Measurements from ENCODE around the gene AMIGO1. TPM values are rescaled to one million over a fixed set of nuclear protein-coding genes. Genes with fewer than 3 reads are reported as not detected.

The AMIGO1 gene
- total RNA-seq, 1 experiment from 2014 or later, result 1.5 TPM

DNA sequence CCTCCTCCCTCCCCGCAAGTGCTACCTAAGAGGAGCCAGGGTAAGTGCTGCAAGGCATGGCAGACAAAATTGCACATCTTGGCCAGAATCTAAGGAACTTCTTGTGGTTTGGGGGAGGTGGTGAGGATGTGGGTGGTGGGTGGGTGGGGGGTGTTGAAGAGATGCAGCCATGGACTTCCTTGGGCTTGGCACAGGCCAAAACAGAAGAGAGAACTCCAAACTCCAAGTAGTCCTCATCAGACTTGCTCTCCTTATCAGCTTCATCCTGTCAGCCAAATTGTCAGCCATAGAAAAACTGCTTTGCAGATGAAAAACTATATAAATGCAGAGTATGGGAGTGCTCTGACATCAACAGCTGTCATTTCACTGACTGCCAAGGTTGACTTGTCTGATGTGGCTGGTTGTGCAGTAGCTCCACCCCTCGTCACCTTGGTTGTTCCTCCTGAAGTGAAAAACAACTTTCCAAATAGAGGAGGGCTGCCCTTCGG lies 7.1 kb downstream of the AMIGO1 start:
- BruUV-seq (replicated peaks), result no TSS peak
- H3K4me3 Mint-ChIP-seq (ENCODE audit: unreplicated experiment), result no peak overlapping the region
- no peaks in the 10 kb centered on the region for H3K9me3 ChIP-seq

DNA sequence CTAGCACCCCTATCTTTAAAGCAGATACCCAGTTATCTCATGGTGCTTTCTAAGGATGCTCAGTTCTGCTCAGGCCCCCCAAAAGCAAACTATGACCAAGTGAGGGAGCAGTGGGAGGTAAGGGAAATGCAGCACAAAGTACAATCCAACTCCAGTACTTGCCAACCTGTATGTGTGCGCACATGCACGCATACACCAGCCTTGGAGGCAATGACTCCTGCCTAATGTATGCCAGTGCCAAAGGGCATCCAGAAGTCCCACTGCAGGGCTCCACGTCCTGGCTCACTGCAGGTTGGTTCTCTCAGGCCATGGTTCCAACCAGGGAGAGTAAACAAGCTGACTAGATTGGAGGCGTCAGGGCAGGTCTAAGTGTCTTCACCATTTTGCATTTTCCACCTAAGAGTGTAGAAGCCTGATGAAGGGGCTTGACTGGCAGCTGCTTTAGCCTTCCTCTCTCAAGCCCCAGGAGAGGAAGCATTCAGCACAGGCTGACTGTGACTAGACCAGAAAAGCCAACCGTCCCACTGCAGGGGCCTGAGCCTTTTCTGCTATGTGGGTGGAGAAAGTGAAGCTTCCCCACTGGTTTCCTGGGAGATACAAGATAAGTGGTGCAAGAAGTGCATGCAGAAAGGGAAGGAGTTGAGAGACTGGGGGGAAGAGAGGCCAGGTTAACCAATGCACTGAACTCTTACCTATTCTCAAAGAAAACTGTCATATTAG lies 7.7 kb downstream of the AMIGO1 start:
- TF ChIP-seq, protein P1, sequence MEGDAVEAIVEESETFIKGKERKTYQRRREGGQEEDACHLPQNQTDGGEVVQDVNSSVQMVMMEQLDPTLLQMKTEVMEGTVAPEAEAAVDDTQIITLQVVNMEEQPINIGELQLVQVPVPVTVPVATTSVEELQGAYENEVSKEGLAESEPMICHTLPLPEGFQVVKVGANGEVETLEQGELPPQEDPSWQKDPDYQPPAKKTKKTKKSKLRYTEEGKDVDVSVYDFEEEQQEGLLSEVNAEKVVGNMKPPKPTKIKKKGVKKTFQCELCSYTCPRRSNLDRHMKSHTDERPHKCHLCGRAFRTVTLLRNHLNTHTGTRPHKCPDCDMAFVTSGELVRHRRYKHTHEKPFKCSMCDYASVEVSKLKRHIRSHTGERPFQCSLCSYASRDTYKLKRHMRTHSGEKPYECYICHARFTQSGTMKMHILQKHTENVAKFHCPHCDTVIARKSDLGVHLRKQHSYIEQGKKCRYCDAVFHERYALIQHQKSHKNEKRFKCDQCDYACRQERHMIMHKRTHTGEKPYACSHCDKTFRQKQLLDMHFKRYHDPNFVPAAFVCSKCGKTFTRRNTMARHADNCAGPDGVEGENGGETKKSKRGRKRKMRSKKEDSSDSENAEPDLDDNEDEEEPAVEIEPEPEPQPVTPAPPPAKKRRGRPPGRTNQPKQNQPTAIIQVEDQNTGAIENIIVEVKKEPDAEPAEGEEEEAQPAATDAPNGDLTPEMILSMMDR (IDR thresholded peaks at IDR 0.05; ENCODE audit: insufficient read depth in 1 of 2, low read depth in 1 of 2, low read length in 1 of 2, severe bottlenecking in 1 of 2, unreplicated experiment in 1 of 2), result no peak
- CTCF ChIA-PET, result no interaction called here
- H3K27ac Mint-ChIP-seq (ENCODE audit: unreplicated experiment), result no peak overlapping the region

More for the DNA sequence above, 7.1 kb downstream of the AMIGO1 start:
- no peak overlapping the region for H3K27ac Mint-ChIP-seq (ENCODE audit: unreplicated experiment)
- no peaks in the 10 kb centered on the region for H3K27me3 ChIP-seq (replicated peaks; ENCODE audit: control insufficient read depth, insufficient read depth, low read length)
- ChIA-PET POLR2A (no interaction called here), CTCF (no interaction called here)
- intact Hi-C loops (cut with micrococcal nuclease; ENCODE audit: unreplicated experiment), result no loop called here
- TF ChIP-seq, protein P1 (IDR thresholded peaks at IDR 0.05; ENCODE audit: insufficient read depth in 1 of 2, low read depth in 1 of 2, low read length in 1 of 2, severe bottlenecking in 1 of 2, unreplicated experiment in 1 of 2), result no peak
- H3K36me3 Mint-ChIP-seq (ENCODE audit: insufficient read depth, unreplicated experiment), result no peaks in the 10 kb centered on the region
- H3K4me1 Mint-ChIP-seq (ENCODE audit: low read depth, unreplicated experiment), result no peaks in the 10 kb centered on the region
- no peaks in the 10 kb centered on the region for H3K4me1 ChIP-seq
- H3K36me3 ChIP-seq (ENCODE audit: control insufficient read depth, insufficient read depth, low read length), result no peaks in the 10 kb centered on the region
- no peak for DNase-seq
- H3K9me3 Mint-ChIP-seq (ENCODE audit: unreplicated experiment), result no peaks in the 10 kb centered on the region
- no peaks in the 10 kb centered on the region for H3K27me3 Mint-ChIP-seq (ENCODE audit: insufficient read depth, unreplicated experiment)
- H3K4me3 ChIP-seq (ENCODE audit: low read depth, low read length), result no peak overlapping the region

DNA sequence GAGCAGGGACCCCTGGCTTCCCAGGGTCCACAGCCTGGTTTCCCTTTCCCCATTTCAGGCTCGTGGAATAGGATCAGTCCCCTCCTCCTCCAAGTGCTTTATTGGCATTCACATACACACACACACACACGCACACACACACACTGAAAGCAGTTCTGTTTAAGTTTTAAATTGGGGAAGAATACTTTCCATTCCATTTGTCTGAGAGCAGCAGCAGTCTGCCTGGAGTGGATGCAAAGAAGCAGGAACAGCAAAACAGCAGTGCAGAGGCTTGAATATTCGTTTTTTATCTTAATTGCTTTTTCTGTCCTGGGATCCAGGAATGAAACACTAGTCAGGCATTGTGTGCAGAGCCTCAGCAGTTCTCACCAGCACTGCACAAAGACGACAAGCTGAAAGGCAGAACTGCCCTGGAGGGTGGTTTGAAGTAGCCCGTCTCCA lies 8.6 kb downstream of the AMIGO1 start:
- no peaks in the 10 kb centered on the region for H3K9me3 Mint-ChIP-seq (ENCODE audit: unreplicated experiment)
- no peaks in the 10 kb centered on the region for H3K36me3 Mint-ChIP-seq (ENCODE audit: insufficient read depth, unreplicated experiment)
- no TSS peak for BruUV-seq (replicated peaks)
- H3K27me3 ChIP-seq (replicated peaks; ENCODE audit: control insufficient read depth, insufficient read depth, low read length), result no peaks in the 10 kb centered on the region
- H3K4me3 Mint-ChIP-seq (ENCODE audit: unreplicated experiment), result no peak overlapping the region
- TF ChIP-seq, protein P1 (IDR thresholded peaks at IDR 0.05; ENCODE audit: insufficient read depth in 1 of 2, low read depth in 1 of 2, low read length in 1 of 2, severe bottlenecking in 1 of 2, unreplicated experiment in 1 of 2), result no peak
- DNase-seq, result no peak
- intact Hi-C loops (cut with micrococcal nuclease; ENCODE audit: unreplicated experiment), result no loop called here
- POLR2A ChIA-PET, result no interaction called here
- no peaks in the 10 kb centered on the region for H3K36me3 ChIP-seq (ENCODE audit: control insufficient read depth, insufficient read depth, low read length)
- H3K9me3 ChIP-seq, result no peaks in the 10 kb centered on the region
- no peak overlapping the region for H3K4me3 ChIP-seq (ENCODE audit: low read depth, low read length)
- CTCF ChIA-PET, result no interaction called here
- H3K27ac Mint-ChIP-seq (ENCODE audit: unreplicated experiment), result no peak overlapping the region
- H3K4me1 Mint-ChIP-seq (ENCODE audit: low read depth, unreplicated experiment), result no peaks in the 10 kb centered on the region
- H3K27me3 Mint-ChIP-seq (ENCODE audit: insufficient read depth, unreplicated experiment), result no peaks in the 10 kb centered on the region
- H3K4me1 ChIP-seq, result no peaks in the 10 kb centered on the region

More for the DNA sequence above, 7.7 kb downstream of the AMIGO1 start:
- no peaks in the 10 kb centered on the region for H3K9me3 ChIP-seq
- Mint-ChIP-seq H3K9me3 (ENCODE audit: unreplicated experiment) (no peaks in the 10 kb centered on the region), H3K4me3 (ENCODE audit: unreplicated experiment) (no peak overlapping the region), H3K4me1 (ENCODE audit: low read depth, unreplicated experiment) (no peaks in the 10 kb centered on the region), H3K36me3 (ENCODE audit: insufficient read depth, unreplicated experiment) (no peaks in the 10 kb centered on the region), H3K27me3 (ENCODE audit: insufficient read depth, unreplicated experiment) (no peaks in the 10 kb centered on the region)
- no peak for DNase-seq
- H3K36me3 ChIP-seq (ENCODE audit: control insufficient read depth, insufficient read depth, low read length), result no peaks in the 10 kb centered on the region
- POLR2A ChIA-PET, result no interaction called here
- intact Hi-C loops (cut with micrococcal nuclease; ENCODE audit: unreplicated experiment), result no loop called here
- no peaks in the 10 kb centered on the region for H3K4me1 ChIP-seq
- H3K4me3 ChIP-seq (ENCODE audit: low read depth, low read length), result no peak overlapping the region
- no peaks in the 10 kb centered on the region for H3K27me3 ChIP-seq (replicated peaks; ENCODE audit: control insufficient read depth, insufficient read depth, low read length)
- BruUV-seq (replicated peaks), result no TSS peak

Data from Caco-2 (cell line).